Activated naive CD8-positive, alpha-beta T cell treated with anti-CD3 and anti-CD28 coated beads, Interleukin-2, amount 50 U/mL, for 24 hours (primary cell): ENCODE measurements around the gene RAB1A.

ENCODE experiments used
- ATAC-seq: fragments of 150-1000 bp; cut with Tn5 transposase; one replicate; pipeline ENCODE4 v1.10.0; 2021
- DNase-seq: peaks from one replicate; pipeline ENCODE4 v3.0.0; 2021
- H3K27ac Mint-ChIP-seq: one replicate; pipeline ENCODE4 v1.8.0; 2021; ENCODE audit warnings: mild to moderate bottlenecking, mixed read lengths
- H3K27me3 Mint-ChIP-seq: one replicate; pipeline ENCODE4 v1.8.0; 2021; ENCODE audit warnings: mixed read lengths
- H3K36me3 Mint-ChIP-seq: one replicate; pipeline ENCODE4 v1.8.0; 2021; ENCODE audit warnings: low read depth, mixed read lengths
- H3K4me1 Mint-ChIP-seq: one replicate; pipeline ENCODE4 v1.8.0; 2021; ENCODE audit warnings: mixed read lengths
- H3K4me3 Mint-ChIP-seq: one replicate; pipeline ENCODE4 v1.8.0; 2021; ENCODE audit warnings: mild to moderate bottlenecking, moderate library complexity, mixed read lengths
- H3K9me3 Mint-ChIP-seq: one replicate; pipeline ENCODE4 v1.8.0; 2021; ENCODE audit warnings: mixed read lengths

Gene RAB1A

GRCh38 chr2:65067806-65068553 lies 61.9 kb downstream of the RAB1A start:
- peak; percentile 4 for ATAC-seq
- Mint-ChIP-seq H3K27me3 (no peaks in the 10 kb centered on the region), H3K27ac (peak overlapping the region; percentile 59), H3K4me3 (no peak overlapping the region), H3K9me3 (no peaks in the 10 kb centered on the region), H3K36me3 (peaks cover 3% of the 10 kb centered on the region), H3K4me1 (peaks cover 41% of the 10 kb centered on the region)
- DNase-seq: no peak

- DNase-seq (no peak), ATAC-seq (peak; percentile 83)
- Mint-ChIP-seq H3K27ac (peak overlapping the region; percentile 66), H3K4me3 (peak overlapping the region; percentile 20), H3K27me3 (no peaks in the 10 kb centered on the region), H3K9me3 (no peaks in the 10 kb centered on the region), H3K36me3 (no peaks in the 10 kb centered on the region), H3K4me1 (peaks cover 32% of the 10 kb centered on the region)
Observed at GRCh38 chr2:65064728-65065552, 65.0 kb downstream of the RAB1A start.

GRCh38 chr2:65062843-65063825 lies 66.8 kb downstream of the RAB1A start:
- H3K4me1 Mint-ChIP-seq: peaks cover 34% of the 10 kb centered on the region
- no peaks in the 10 kb centered on the region for H3K9me3 Mint-ChIP-seq
- no peak for ATAC-seq

GRCh38 chr2:65061910-65062339 lies 68.0 kb downstream of the RAB1A start:
- Mint-ChIP-seq H3K4me3 (no peak overlapping the region), H3K27ac (no peak overlapping the region), H3K9me3 (no peaks in the 10 kb centered on the region), H3K4me1 (peaks cover 38% of the 10 kb centered on the region), H3K27me3 (no peaks in the 10 kb centered on the region), H3K36me3 (no peaks in the 10 kb centered on the region)
- DNase-seq: no peak
- ATAC-seq: no peak

More at GRCh38 chr2:65062843-65063825, 66.8 kb downstream of the RAB1A start:
- Mint-ChIP-seq H3K36me3 (no peaks in the 10 kb centered on the region), H3K4me3 (no peak overlapping the region), H3K27ac (no peak overlapping the region), H3K27me3 (no peaks in the 10 kb centered on the region)
- DNase-seq: no peak

- H3K4me3 Mint-ChIP-seq: no peak overlapping the region
- H3K9me3 Mint-ChIP-seq: no peaks in the 10 kb centered on the region
- peaks cover 39% of the 10 kb centered on the region for H3K4me1 Mint-ChIP-seq
- DNase-seq (no peak), ATAC-seq (no peak)
- no peaks in the 10 kb centered on the region for H3K27me3 Mint-ChIP-seq
- H3K36me3 Mint-ChIP-seq: no peaks in the 10 kb centered on the region
- no peak overlapping the region for H3K27ac Mint-ChIP-seq
Observed at GRCh38 chr2:65061146-65061909, 68.6 kb downstream of the RAB1A start.

GRCh38 chr2:65059071-65059470 lies 70.8 kb downstream of the RAB1A start:
- no peaks in the 10 kb centered on the region for H3K9me3 Mint-ChIP-seq
- no peak overlapping the region for H3K4me3 Mint-ChIP-seq
- DNase-seq (no peak), ATAC-seq (no peak)
- no peaks in the 10 kb centered on the region for H3K27me3 Mint-ChIP-seq
- H3K27ac Mint-ChIP-seq: no peak overlapping the region
- H3K4me1 Mint-ChIP-seq: peaks cover 43% of the 10 kb centered on the region
- no peaks in the 10 kb centered on the region for H3K36me3 Mint-ChIP-seq

- Mint-ChIP-seq H3K4me1 (peaks cover 56% of the 10 kb centered on the region), H3K9me3 (no peaks in the 10 kb centered on the region), H3K27ac (peak overlapping the region; percentile 83), H3K27me3 (no peaks in the 10 kb centered on the region), H3K36me3 (no peaks in the 10 kb centered on the region), H3K4me3 (peak overlapping the region; percentile 92)
- ATAC-seq (peak; percentile 58), DNase-seq (peak; percentile 39)
Observed at GRCh38 chr2:65057391-65058052, 72.4 kb downstream of the RAB1A start.

GRCh38 chr2:65057054-65057375 lies 72.9 kb downstream of the RAB1A start:
- peaks cover 60% of the 10 kb centered on the region for H3K4me1 Mint-ChIP-seq
- ATAC-seq: no peak
- H3K9me3 Mint-ChIP-seq: no peaks in the 10 kb centered on the region
- peak overlapping the region; percentile 92 for H3K4me3 Mint-ChIP-seq
- peak overlapping the region; percentile 83 for H3K27ac Mint-ChIP-seq
- H3K36me3 Mint-ChIP-seq: no peaks in the 10 kb centered on the region
- no peak for DNase-seq
- H3K27me3 Mint-ChIP-seq: no peaks in the 10 kb centered on the region

- H3K4me1 Mint-ChIP-seq: peaks cover 61% of the 10 kb centered on the region
- peak within 1 kb of the TSS; percentile 92 for H3K4me3 Mint-ChIP-seq
Observed at GRCh38 chr2:65056215-65057053, 73.5 kb downstream of the RAB1A start, which contains the start of gene CEP68. CEP68 (plus strand) TSS chr2:65056416; CDS start chr2:65069445, 13,029 bp downstream.

GRCh38 chr2:65055422-65056214 lies 74.3 kb downstream of the RAB1A start:
- H3K36me3 Mint-ChIP-seq: no peaks in the 10 kb centered on the region
- H3K9me3 Mint-ChIP-seq: no peaks in the 10 kb centered on the region
- peak overlapping the region; percentile 92 for H3K4me3 Mint-ChIP-seq
- DNase-seq (no peak), ATAC-seq (peak; percentile 12)
- no peaks in the 10 kb centered on the region for H3K27me3 Mint-ChIP-seq
- H3K27ac Mint-ChIP-seq: peak overlapping the region; percentile 84
- peaks cover 61% of the 10 kb centered on the region for H3K4me1 Mint-ChIP-seq

More at GRCh38 chr2:65056215-65057053, 73.5 kb downstream of the RAB1A start, which contains the start of gene CEP68:
- Mint-ChIP-seq H3K27me3 (no peaks in the 10 kb centered on the region), H3K27ac (peak within 1 kb of the TSS; percentile 84), H3K36me3 (no peaks in the 10 kb centered on the region), H3K9me3 (no peaks in the 10 kb centered on the region)
- DNase-seq (peak; percentile 96), ATAC-seq (peak; percentile 96)

GRCh38 chr2:65054749-65055421 lies 75.0 kb downstream of the RAB1A start:
- Mint-ChIP-seq H3K9me3 (no peaks in the 10 kb centered on the region), H3K27ac (peak overlapping the region; percentile 84), H3K4me3 (peak overlapping the region; percentile 92), H3K27me3 (no peaks in the 10 kb centered on the region), H3K4me1 (peaks cover 61% of the 10 kb centered on the region), H3K36me3 (no peaks in the 10 kb centered on the region)
- ATAC-seq (no peak), DNase-seq (no peak)
